ENCODE measurements around the gene NOXA1. TPM values are rescaled to one million over a fixed set of nuclear protein-coding genes. Genes with fewer than 3 reads are reported as not detected.

NOXA1 gene
- total and polyA plus RNA-seq, 4 experiments from 2014 or later = 0.29 to 5.6 (median 2.8) TPM

GRCh38 chr9:137379761-137380161 lies 43.4 kb upstream of the NOXA1 start:
- H3K27me3 Mint-ChIP-seq = no peaks in the 10 kb centered on the region
- Histone ChIP-seq H3K36me3 (ENCODE audit: insufficient read depth, low read length) (no peaks in the 10 kb centered on the region), H3K4me1 (ENCODE audit: insufficient read depth, low read length) (no peaks in the 10 kb centered on the region), H3K27me3 (ENCODE audit: insufficient read depth, low read length) (no peaks in the 10 kb centered on the region), H3K9me3 (ENCODE audit: control insufficient read depth in 1 of 2, low read length in 2 of 2) (no peaks in the 10 kb centered on the region), H3K4me3 (ENCODE audit: low read length in 2 of 2) (no peak overlapping the region), H3K27ac (ENCODE audit: low read depth, low read length) (no peak overlapping the region)
- no peak overlapping the region for H3K27ac Mint-ChIP-seq
- ChIA-PET CTCF (ENCODE audit: partially characterized antibody) (no interaction called here), POLR2A (ENCODE audit: partially characterized antibody) (no interaction called here)
- no peak overlapping the region for H3K4me3 Mint-ChIP-seq
- H3K4me1 Mint-ChIP-seq = peaks cover 0 to 5% (median 1%) of the 10 kb centered on the region in 4 donors
- intact Hi-C loops (cut with micrococcal nuclease) = no loop called here
- H3K9me3 Mint-ChIP-seq = no peaks in the 10 kb centered on the region
- DNase-seq = no peak
- H3K36me3 Mint-ChIP-seq = no peaks in the 10 kb centered on the region

- Histone ChIP-seq H3K4me3 (ENCODE audit: low read length in 2 of 2) (no peak overlapping the region), H3K9me3 (ENCODE audit: control insufficient read depth in 1 of 2, low read length in 2 of 2) (no peaks in the 10 kb centered on the region), H3K27ac (ENCODE audit: low read depth, low read length) (no peak overlapping the region), H3K27me3 (ENCODE audit: insufficient read depth, low read length) (no peaks in the 10 kb centered on the region), H3K4me1 (ENCODE audit: insufficient read depth, low read length) (no peaks in the 10 kb centered on the region), H3K36me3 (ENCODE audit: insufficient read depth, low read length) (no peaks in the 10 kb centered on the region)
- Mint-ChIP-seq H3K36me3 (no peaks in the 10 kb centered on the region), H3K27me3 (no peaks in the 10 kb centered on the region), H3K4me1 (peaks cover 0 to 5% (median 1%) of the 10 kb centered on the region in 4 donors), H3K4me3 (no peak overlapping the region), H3K27ac (no peak overlapping the region), H3K9me3 (no peaks in the 10 kb centered on the region)
- no peak for DNase-seq
- ChIA-PET POLR2A (ENCODE audit: partially characterized antibody) (no interaction called here), CTCF (ENCODE audit: partially characterized antibody) (no interaction called here)
- intact Hi-C loops (cut with micrococcal nuclease) = no loop called here
Measured at GRCh38 chr9:137380171-137380570, 43.0 kb upstream of the NOXA1 start.

- H3K9me3 ChIP-seq (ENCODE audit: control insufficient read depth in 1 of 2, low read length in 2 of 2) = no peaks in the 10 kb centered on the region
- H3K27ac Mint-ChIP-seq = no peak overlapping the region
- ChIA-PET CTCF (ENCODE audit: partially characterized antibody) (interaction anchor here (0.7 kb wide), 1 partner anchor 8 kb away, joined by 3 read pairs; no protein-coding TSS in a partner anchor), POLR2A (ENCODE audit: partially characterized antibody) (no interaction called here)
- no peak overlapping the region for H3K4me3 Mint-ChIP-seq
- no peak overlapping the region for H3K27ac ChIP-seq (ENCODE audit: low read depth, low read length)
- no peak for DNase-seq
- no peaks in the 10 kb centered on the region for H3K9me3 Mint-ChIP-seq
- no peaks in the 10 kb centered on the region for H3K4me1 ChIP-seq (ENCODE audit: insufficient read depth, low read length)
- no peaks in the 10 kb centered on the region for H3K36me3 ChIP-seq (ENCODE audit: insufficient read depth, low read length)
- H3K4me1 Mint-ChIP-seq = peaks cover 0 to 5% (median 1%) of the 10 kb centered on the region in 4 donors
- no peak overlapping the region for H3K4me3 ChIP-seq (ENCODE audit: low read length in 2 of 2)
- intact Hi-C loops (cut with micrococcal nuclease) = no loop called here
- H3K36me3 Mint-ChIP-seq = no peaks in the 10 kb centered on the region
- no peaks in the 10 kb centered on the region for H3K27me3 Mint-ChIP-seq
- no peaks in the 10 kb centered on the region for H3K27me3 ChIP-seq (ENCODE audit: insufficient read depth, low read length)
Measured at GRCh38 chr9:137380606-137381005, 42.6 kb upstream of the NOXA1 start.

- Mint-ChIP-seq H3K4me1 (peaks cover 0 to 5% (median 2%) of the 10 kb centered on the region in 4 donors), H3K4me3 (peak overlapping the region in 1 of 8 donors; percentile 61), H3K27me3 (no peaks in the 10 kb centered on the region), H3K36me3 (no peaks in the 10 kb centered on the region), H3K27ac (no peak overlapping the region), H3K9me3 (no peaks in the 10 kb centered on the region)
- DNase-seq = no peak
- intact Hi-C loops (cut with micrococcal nuclease) = no loop called here
- Histone ChIP-seq H3K4me1 (ENCODE audit: insufficient read depth, low read length) (no peaks in the 10 kb centered on the region), H3K27ac (ENCODE audit: low read depth, low read length) (no peak overlapping the region), H3K27me3 (ENCODE audit: insufficient read depth, low read length) (no peaks in the 10 kb centered on the region), H3K9me3 (ENCODE audit: control insufficient read depth in 1 of 2, low read length in 2 of 2) (no peaks in the 10 kb centered on the region), H3K36me3 (ENCODE audit: insufficient read depth, low read length) (no peaks in the 10 kb centered on the region), H3K4me3 (ENCODE audit: low read length in 2 of 2) (no peak overlapping the region)
- ChIA-PET CTCF (ENCODE audit: partially characterized antibody) (no interaction called here), POLR2A (ENCODE audit: partially characterized antibody) (no interaction called here)
Measured at GRCh38 chr9:137381501-137382443, 41.4 kb upstream of the NOXA1 start.

- Histone ChIP-seq H3K36me3 (ENCODE audit: insufficient read depth, low read length) (no peaks in the 10 kb centered on the region), H3K4me1 (ENCODE audit: insufficient read depth, low read length) (peaks cover 7% of the 10 kb centered on the region), H3K4me3 (ENCODE audit: low read length in 2 of 2) (no peak overlapping the region), H3K9me3 (ENCODE audit: control insufficient read depth in 1 of 2, low read length in 2 of 2) (no peaks in the 10 kb centered on the region), H3K27me3 (ENCODE audit: insufficient read depth, low read length) (no peaks in the 10 kb centered on the region), H3K27ac (ENCODE audit: low read depth, low read length) (no peak overlapping the region)
- ChIA-PET POLR2A (ENCODE audit: partially characterized antibody) (no interaction called here), CTCF (ENCODE audit: partially characterized antibody) (no interaction called here)
- Mint-ChIP-seq H3K27me3 (no peaks in the 10 kb centered on the region), H3K4me1 (peaks cover 0 to 5% (median 4%) of the 10 kb centered on the region in 4 donors), H3K36me3 (no peaks in the 10 kb centered on the region), H3K27ac (no peak overlapping the region), H3K9me3 (no peaks in the 10 kb centered on the region), H3K4me3 (peak overlapping the region in 1 of 8 donors; percentile 61)
- no peak for DNase-seq
- intact Hi-C loops (cut with micrococcal nuclease) = no loop called here
Measured at GRCh38 chr9:137382444-137383080, 40.6 kb upstream of the NOXA1 start.

- H3K9me3 ChIP-seq (ENCODE audit: control insufficient read depth in 1 of 2, low read length in 2 of 2) = no peaks in the 10 kb centered on the region
- no peak overlapping the region for H3K4me3 ChIP-seq (ENCODE audit: low read length in 2 of 2)
- peaks cover 0 to 7% (median 4%) of the 10 kb centered on the region in 4 donors for H3K4me1 Mint-ChIP-seq
- H3K27me3 ChIP-seq (ENCODE audit: insufficient read depth, low read length) = no peaks in the 10 kb centered on the region
- H3K36me3 Mint-ChIP-seq = no peaks in the 10 kb centered on the region
- no peaks in the 10 kb centered on the region for H3K9me3 Mint-ChIP-seq
- H3K27me3 Mint-ChIP-seq = no peaks in the 10 kb centered on the region
- ChIA-PET POLR2A (ENCODE audit: partially characterized antibody) (no interaction called here), CTCF (ENCODE audit: partially characterized antibody) (no interaction called here)
- H3K4me3 Mint-ChIP-seq = no peak overlapping the region
- H3K27ac Mint-ChIP-seq = peak overlapping the region in 1 of 7 donors; percentile 68
- DNase-seq = no peak
- H3K4me1 ChIP-seq (ENCODE audit: insufficient read depth, low read length) = peaks cover 13% of the 10 kb centered on the region
- no peaks in the 10 kb centered on the region for H3K36me3 ChIP-seq (ENCODE audit: insufficient read depth, low read length)
- intact Hi-C loops (cut with micrococcal nuclease) = no loop called here
- no peak overlapping the region for H3K27ac ChIP-seq (ENCODE audit: low read depth, low read length)
Measured at GRCh38 chr9:137383081-137383783, 40.0 kb upstream of the NOXA1 start.
